Measurements from ENCODE around the gene SLC5A10.

SLC5A10 gene

GRCh38 chr17:18995220-18995619 is 43.3 kb downstream of the SLC5A10 start:
- no peak for DNase-seq (ENCODE audit: low read depth in 1 of 2, low spot score in 1 of 2)
- no peak for TF ChIP-seq JUND (IDR thresholded peaks at IDR 0.05; ENCODE audit: low read depth)
- in situ Hi-C loops (cut with HindIII; ENCODE audit: low pct_unique_long_range_greater_than_20kb, low sequenced_read_pairs) = no loop called here

GRCh38 chr17:18996458-18996857 is 44.5 kb downstream of the SLC5A10 start:
- TF ChIP-seq JUND (IDR thresholded peaks at IDR 0.05; ENCODE audit: low read depth) = no peak
- in situ Hi-C loops (cut with HindIII; ENCODE audit: low pct_unique_long_range_greater_than_20kb, low sequenced_read_pairs) = no loop called here
- no peak for DNase-seq (ENCODE audit: low read depth in 1 of 2, low spot score in 1 of 2)

GRCh38 chr17:18997650-18998196 is 45.8 kb downstream of the SLC5A10 start:
- DNase-seq (ENCODE audit: low read depth in 1 of 2, low spot score in 1 of 2) = no peak
- in situ Hi-C loops (cut with HindIII; ENCODE audit: low pct_unique_long_range_greater_than_20kb, low sequenced_read_pairs) = no loop called here
- TF ChIP-seq JUND (IDR thresholded peaks at IDR 0.05; ENCODE audit: low read depth) = no peak

- in situ Hi-C loops (cut with HindIII; ENCODE audit: low pct_unique_long_range_greater_than_20kb, low sequenced_read_pairs) = no loop called here
- TF ChIP-seq JUND (IDR thresholded peaks at IDR 0.05; ENCODE audit: low read depth) = no peak
- no peak for DNase-seq (ENCODE audit: low read depth in 1 of 2, low spot score in 1 of 2)
These were observed 47.4 kb downstream of the SLC5A10 start for GRCh38 chr17:18999394-18999793.

- in situ Hi-C loops (cut with HindIII; ENCODE audit: low pct_unique_long_range_greater_than_20kb, low sequenced_read_pairs) = no loop called here
- no peak for TF ChIP-seq JUND (IDR thresholded peaks at IDR 0.05; ENCODE audit: low read depth)
- no peak for DNase-seq (ENCODE audit: low read depth in 1 of 2, low spot score in 1 of 2)
These were observed 47.9 kb downstream of the SLC5A10 start for GRCh38 chr17:18999911-19000310.

GRCh38 chr17:19000531-19001325 is 48.8 kb downstream of the SLC5A10 start:
- TF ChIP-seq JUND (IDR thresholded peaks at IDR 0.05; ENCODE audit: low read depth) = no peak
- no peak for DNase-seq (ENCODE audit: low read depth in 1 of 2, low spot score in 1 of 2)
- in situ Hi-C loops (cut with HindIII; ENCODE audit: low pct_unique_long_range_greater_than_20kb, low sequenced_read_pairs) = no loop called here

GRCh38 chr17:19001907-19002590 is 50.1 kb downstream of the SLC5A10 start:
- in situ Hi-C loops (cut with HindIII; ENCODE audit: low pct_unique_long_range_greater_than_20kb, low sequenced_read_pairs) = no loop called here
- no peak for TF ChIP-seq JUND (IDR thresholded peaks at IDR 0.05; ENCODE audit: low read depth)
- no peak for DNase-seq (ENCODE audit: low read depth in 1 of 2, low spot score in 1 of 2)

GRCh38 chr17:19002805-19003542 is 51.0 kb downstream of the SLC5A10 start:
- no peak for DNase-seq (ENCODE audit: low read depth in 1 of 2, low spot score in 1 of 2)
- TF ChIP-seq JUND (IDR thresholded peaks at IDR 0.05; ENCODE audit: low read depth) = no peak
- in situ Hi-C loops (cut with HindIII; ENCODE audit: low pct_unique_long_range_greater_than_20kb, low sequenced_read_pairs) = no loop called here

- TF ChIP-seq JUND (IDR thresholded peaks at IDR 0.05; ENCODE audit: low read depth) = no peak
- DNase-seq (ENCODE audit: low read depth in 1 of 2, low spot score in 1 of 2) = no peak
- in situ Hi-C loops (cut with HindIII; ENCODE audit: low pct_unique_long_range_greater_than_20kb, low sequenced_read_pairs) = no loop called here
These were observed 51.8 kb downstream of the SLC5A10 start for GRCh38 chr17:19003543-19004420.

- in situ Hi-C loops (cut with HindIII; ENCODE audit: low pct_unique_long_range_greater_than_20kb, low sequenced_read_pairs) = no loop called here
- TF ChIP-seq JUND (IDR thresholded peaks at IDR 0.05; ENCODE audit: low read depth) = no peak
- DNase-seq (ENCODE audit: low read depth in 1 of 2, low spot score in 1 of 2) = peak; percentile 85 to 94
These were observed 52.6 kb downstream of the SLC5A10 start, which contains the start of gene FAM83G for GRCh38 chr17:19004421-19005136. Gene FAM83G, minus strand, starts transcription at chr17:19004764. Its CDS starts 723 bp downstream, at chr17:19004041.

- no peak for DNase-seq (ENCODE audit: low read depth in 1 of 2, low spot score in 1 of 2)
- in situ Hi-C loops (cut with HindIII; ENCODE audit: low pct_unique_long_range_greater_than_20kb, low sequenced_read_pairs) = no loop called here
- no peak for TF ChIP-seq JUND (IDR thresholded peaks at IDR 0.05; ENCODE audit: low read depth)
These were observed 53.3 kb downstream of the SLC5A10 start for GRCh38 chr17:19005137-19005773.
